ENCODE measurements around the gene GPR26.
"Not testable (repeated sequence)": the region's sequence is repeated elsewhere in the genome, so short reads cannot be mapped to it uniquely, and the experiment has no call there.

GPR26 gene

GRCh38 chr10:123718544-123719060 is 52.4 kb downstream of the GPR26 start:
- no peak for DNase-seq

DNA sequence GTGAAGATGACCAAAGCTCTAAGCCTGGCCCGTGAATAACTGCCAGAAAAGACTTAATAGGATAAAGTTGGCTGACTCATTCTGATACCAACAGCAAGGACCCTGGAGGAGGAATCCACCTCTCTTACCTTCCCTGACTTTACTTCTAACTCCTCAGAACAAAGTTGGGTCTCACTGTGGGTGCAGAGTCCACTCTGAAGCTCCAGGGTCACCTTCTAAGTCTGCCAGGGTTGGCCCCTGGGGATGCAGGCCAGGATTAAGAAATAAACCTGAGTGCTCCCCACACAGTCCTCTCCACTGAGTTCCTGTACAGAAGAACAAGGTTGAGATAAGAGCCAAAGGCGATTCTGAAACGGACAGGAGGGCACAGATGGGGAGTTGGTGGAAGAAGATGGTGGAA is 54.4 kb downstream of the GPR26 start:
- DNase-seq, result no peak

- no peak for DNase-seq
Measured at GRCh38 chr10:123721441-123722049, 55.4 kb downstream of the GPR26 start.

DNA sequence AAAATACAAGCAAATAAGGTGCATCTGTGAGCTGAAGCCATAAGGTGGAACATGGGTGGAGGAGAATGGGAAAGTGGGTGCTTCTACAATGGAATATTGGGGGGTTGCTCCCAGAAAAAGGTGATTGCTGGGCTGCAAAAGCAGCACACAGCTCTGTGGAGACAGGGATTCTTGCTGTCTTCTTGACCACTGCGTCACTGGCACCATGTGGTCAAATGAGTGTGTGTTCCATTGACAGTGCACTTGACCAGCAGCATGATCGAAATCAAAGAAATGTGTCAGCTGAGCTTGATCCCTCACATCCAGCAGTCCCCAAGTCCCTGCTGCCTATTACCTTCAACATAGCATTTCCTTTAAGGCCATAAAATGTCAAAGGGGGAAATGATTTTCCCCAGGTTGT is 56.2 kb downstream of the GPR26 start:
- no peak for DNase-seq

DNA sequence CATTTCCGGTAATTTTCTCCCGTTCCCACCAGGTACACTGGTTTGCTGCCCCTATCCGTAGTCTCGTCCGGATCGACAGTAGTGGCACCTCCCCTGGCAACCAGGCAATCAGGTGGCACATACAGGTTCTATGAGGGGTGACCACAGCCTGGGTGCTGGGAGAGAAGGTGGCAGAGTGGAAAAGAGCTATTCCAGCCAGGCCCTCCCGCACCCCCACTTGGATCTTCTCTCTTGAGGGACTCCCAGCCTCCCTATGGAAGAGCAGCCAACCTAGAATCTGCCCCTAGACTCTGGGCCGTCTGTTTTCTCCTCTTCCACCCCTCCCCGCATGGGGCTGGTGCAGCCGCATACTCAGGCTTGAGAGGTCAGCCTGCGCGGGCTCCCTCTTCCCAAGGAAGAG is 58.6 kb downstream of the GPR26 start:
- no peak for DNase-seq

DNA sequence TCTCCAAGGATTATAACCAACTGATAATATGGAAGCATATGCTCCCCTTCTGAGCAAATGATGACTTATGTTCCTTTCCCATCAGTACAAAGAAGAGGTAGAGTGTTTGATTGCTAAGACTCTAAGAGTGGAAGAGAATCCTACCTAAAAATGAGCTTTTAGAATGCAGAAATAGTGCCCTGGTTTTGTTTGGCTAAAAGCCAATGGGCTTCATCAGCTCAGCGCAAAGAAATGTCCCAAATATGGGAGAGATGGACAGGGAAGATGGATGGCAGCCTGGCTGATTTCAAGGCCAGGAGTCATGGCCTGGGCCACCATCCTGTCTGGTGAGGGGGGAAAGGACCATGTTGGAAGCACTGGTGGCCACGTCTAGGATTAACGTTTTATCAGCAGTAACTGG is 60.2 kb downstream of the GPR26 start:
- DNase-seq, result no peak

GRCh38 chr10:123726836-123727235 is 60.7 kb downstream of the GPR26 start:
- DNase-seq, result no peak

GRCh38 chr10:123729523-123729922 is 63.4 kb downstream of the GPR26 start:
- no peak for DNase-seq

GRCh38 chr10:123736917-123737316 is 70.8 kb downstream of the GPR26 start:
- DNase-seq, result not testable (repeated sequence)

GRCh38 chr10:123741146-123741545 is 75.0 kb downstream of the GPR26 start:
- DNase-seq, result no peak

- no peak for DNase-seq
Measured at GRCh38 chr10:123741711-123742110, 75.6 kb downstream of the GPR26 start.

- DNase-seq, result no peak
Measured at GRCh38 chr10:123742751-123743440, 76.7 kb downstream of the GPR26 start.

DNA sequence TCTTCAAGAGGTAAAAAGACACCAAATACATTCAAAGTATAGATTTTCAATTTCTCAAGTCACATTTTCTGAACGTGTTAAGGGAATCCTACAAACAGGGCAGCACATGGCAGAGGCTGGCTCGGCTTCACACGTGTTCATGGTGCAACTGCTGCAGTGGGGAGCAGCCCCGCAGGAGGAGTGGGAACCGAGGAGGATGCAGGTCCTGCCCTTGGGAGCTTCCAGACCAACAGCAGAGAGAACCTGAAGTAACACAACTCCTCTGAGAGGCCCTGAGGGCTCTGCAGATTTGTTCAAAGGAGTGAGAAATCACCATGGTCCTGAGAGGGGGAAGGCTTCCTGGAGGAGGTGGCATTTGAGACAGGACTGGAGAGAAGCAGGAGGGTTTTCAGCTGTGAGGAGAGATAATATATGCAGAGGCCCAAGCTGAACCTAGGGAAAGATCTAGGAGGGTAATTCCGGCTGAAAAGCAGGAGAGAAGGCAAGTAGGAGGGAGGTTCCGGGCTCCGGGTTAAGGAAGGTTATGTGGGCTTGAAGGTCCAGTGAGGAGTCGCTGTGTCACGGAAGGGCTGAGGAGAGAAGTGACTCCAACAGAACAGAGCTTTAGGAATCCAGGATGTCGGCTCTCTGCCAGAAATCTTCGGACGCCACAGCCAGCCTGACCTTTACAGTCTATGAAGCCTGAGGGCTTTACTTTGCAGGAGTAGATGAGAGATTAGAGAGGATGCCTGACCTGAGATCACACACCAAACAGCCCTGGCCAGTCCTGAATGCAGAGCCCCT is 77.5 kb downstream of the GPR26 start:
- no peak for DNase-seq

GRCh38 chr10:123744224-123744536 is 78.0 kb downstream of the GPR26 start:
- DNase-seq, result no peak

Data from NCI-H446 treated with DMSO at 0.1 percent for 48 hours (cell line).